ENCODE data around the gene DHX29.
A peak's percentile ranks its signal among the peaks of the same experiment; 100 is the strongest.
"Not testable (repeated sequence)": the region's sequence is repeated elsewhere in the genome, so short reads cannot be mapped to it uniquely, and the experiment has no call there.

Gene DHX29

DNA sequence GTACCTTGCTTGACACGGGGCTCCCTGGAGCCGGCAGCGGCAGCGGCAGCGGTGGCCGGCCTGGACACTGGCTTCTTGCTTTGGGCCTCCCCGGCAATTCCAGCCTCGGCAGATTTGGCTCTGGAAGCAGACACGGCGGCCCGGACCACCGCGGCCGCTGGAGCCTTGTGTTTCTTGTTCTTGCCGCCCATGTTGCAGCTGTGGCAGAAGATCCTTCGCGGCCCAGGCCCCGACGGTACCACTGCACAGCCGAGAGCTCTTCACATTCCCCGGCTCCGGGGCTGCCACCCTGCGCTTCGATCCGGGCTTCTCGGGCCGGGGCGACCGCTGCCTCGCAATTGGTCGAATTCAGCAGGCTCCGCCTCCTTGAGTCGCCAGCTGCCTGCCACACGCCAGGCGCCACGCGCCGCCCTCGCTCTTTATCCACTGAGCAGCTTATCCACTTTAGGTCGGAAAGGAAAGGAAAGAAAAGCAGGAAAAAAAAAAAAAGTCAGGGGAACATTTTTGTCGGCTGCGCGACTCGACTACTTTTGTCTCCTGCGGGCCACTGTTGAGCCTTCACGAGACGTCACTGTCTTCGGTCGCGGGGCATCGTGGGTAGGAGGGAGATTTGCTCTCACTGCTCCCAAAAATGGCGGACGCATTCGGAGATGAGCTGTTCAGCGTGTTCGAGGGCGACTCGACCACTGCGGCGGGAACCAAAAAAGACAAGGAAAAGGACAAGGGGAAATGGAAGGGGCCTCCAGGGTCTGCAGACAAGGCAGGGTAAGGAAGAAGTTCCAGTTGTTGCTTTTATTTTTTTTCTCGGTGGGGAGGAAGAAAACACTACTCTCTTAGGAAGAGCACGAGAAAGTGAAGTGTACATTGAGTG lies at the start of gene DHX29, which contains the start of gene MTREX:
Gene DHX29 (minus strand): TSS at position 312 of the 871 bp plus-strand sequence. CDS start 121 bp downstream, at position 191.
Gene MTREX (plus strand): TSS at position 607 of the 871 bp plus-strand sequence. CDS start 25 bp downstream, at position 632.
- peak; percentile 99 for DNase-seq

GRCh38 chr5:55356896-55357295 lies 49.4 kb upstream of the DHX29 start:
- no peak for DNase-seq

DNA sequence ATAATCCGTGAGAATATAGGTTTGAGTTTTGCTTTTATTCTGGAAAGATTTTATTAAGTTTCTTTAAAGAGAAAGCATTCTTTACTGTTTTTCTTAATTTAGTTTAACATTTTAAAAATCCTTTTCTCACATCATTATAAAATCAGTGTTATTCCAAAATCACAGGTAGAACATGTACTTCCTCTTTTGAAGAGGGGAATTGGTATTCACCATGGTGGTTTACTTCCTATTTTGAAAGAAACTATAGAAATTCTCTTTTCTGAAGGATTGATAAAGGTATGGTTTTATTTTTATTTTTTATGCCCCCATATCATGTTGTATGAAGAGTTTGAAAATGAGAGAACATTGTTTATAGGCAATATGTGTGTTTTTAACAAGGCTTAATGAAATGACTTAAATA lies 43.3 kb upstream of the DHX29 start:
- DNase-seq = no peak

DNA sequence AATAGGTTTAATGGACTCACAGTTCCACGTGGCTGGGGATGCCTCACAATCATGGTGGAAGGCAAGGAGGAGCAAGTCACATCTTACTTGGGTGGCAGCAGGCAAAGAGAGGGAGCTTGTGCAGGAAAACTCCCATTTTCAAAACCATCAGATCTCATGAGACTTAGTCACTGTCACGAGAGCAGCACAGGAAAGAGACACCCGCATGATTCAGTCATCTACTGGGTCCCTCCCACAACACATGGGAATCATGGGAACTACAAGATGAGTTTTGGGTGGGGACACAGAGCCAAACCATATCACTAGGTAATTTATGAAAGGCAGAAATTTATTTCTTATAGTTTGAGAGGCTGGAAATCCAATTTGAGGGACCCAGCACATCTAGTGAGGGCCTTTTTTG lies 40.3 kb upstream of the DHX29 start:
- no peak for DNase-seq

- no peak for DNase-seq
Measured at GRCh38 chr5:55345327-55345726, 37.8 kb upstream of the DHX29 start.

DNA sequence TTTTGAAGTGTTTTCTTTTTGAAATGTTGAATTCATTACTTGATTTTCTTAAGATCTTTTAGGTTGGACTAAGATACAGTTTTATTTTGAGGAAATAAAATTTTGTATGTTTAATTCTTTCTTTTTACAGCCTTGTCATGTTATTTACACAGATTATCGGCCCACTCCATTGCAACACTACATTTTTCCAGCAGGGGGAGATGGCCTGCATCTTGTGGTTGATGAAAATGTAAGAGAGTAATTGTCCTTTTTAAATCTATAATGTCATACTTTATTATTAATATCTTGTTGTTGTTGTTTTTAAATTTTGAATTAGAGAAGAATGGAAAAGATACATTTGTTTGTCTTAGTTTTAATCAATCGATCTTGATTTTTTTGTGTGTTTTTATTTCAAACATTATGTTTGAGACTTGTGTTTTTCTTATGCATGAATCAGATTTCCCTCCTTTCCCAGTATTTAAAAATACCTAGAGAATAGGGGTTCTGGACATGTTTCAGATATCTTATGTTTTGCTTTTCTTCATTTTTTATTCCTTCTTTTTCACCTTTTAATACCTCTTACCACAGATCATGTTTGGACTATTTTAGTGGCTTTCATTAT lies 37.0 kb upstream of the DHX29 start:
- no peak for DNase-seq

DNA sequence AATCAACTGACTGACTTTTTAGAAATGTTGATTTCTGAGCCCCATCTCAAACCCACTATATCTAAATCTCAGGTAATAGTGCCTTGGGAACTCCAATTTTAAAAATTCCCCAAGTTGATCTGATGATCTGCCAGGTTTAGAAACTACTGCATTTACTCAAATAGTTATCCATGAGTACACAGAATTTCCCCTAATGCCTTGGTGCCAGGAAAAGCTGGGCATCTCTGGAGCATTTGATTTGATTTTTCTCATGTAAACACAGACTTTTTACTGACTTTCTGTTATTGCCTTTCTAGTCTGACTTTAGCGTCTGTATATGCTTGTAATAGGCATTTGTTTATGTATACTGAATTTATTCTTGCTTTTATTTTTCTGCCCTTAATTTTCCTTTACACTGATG lies 36.1 kb upstream of the DHX29 start:
- no peak for DNase-seq

DNA sequence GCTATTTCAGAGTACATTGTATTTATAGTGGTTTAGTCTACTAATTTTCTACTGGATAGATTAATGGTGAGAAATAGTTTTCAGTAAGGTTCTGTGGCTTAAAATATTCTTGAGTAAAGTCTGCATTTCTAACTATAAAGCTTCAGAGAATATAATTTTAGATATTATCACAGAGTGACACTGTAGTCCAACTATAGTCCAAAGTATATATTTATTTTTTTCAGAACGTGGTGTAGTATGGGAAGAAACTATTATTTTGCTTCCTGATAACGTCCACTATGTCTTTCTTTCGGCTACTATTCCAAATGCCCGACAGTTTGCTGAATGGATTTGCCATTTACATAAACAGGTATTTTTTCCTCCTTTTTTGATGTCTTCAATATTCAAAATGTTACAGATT lies 35.6 kb upstream of the DHX29 start:
- DNase-seq = no peak

- DNase-seq = no peak
Measured at GRCh38 chr5:55338810-55339243, 31.3 kb upstream of the DHX29 start.

- no peak for DNase-seq
Measured at GRCh38 chr5:55338092-55338613, 30.7 kb upstream of the DHX29 start.

- DNase-seq = no peak
Measured at GRCh38 chr5:55333811-55334210, 26.3 kb upstream of the DHX29 start.

DNA sequence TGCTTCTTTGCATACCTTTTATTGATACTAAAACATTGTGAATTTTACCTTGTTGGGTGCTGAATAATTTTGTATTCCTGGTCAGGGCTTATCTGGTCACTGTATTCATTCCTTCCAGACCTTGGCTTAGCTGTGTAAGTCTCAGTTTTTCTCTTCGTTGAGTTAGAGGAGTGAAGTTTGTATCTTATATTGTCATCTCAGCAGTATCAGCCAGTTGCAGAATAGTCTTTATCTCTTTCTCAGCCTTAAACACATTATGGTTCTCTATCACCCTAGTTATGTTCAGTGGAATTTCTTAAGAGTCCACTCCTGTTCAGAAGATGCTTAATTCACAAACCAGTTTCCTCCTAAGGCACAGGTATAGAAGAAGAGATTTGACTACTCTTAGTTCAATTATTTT lies 25.5 kb upstream of the DHX29 start:
- no peak for DNase-seq

DNA sequence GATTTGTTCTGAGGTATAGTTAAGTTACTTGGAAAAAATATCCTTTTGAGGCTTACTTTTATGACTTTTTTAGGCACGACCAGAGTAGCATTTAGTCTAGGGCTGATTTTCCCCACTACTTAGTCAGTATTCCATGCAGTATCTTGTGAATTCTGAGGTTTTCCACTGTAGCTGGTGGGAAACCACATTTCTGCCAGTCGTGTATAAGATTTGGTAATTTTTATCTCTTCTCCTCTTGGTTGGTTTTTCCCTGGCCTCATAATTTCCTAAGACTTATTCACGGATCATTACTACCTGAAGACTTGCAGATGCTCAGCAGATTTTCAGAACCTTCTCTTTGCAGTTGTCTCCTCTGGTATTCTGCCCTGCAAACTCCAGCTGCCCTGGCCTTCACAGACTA lies 23.8 kb upstream of the DHX29 start:
- no peak for DNase-seq

GRCh38 chr5:55327281-55327680 lies 19.8 kb upstream of the DHX29 start:
- DNase-seq = no peak

DNA sequence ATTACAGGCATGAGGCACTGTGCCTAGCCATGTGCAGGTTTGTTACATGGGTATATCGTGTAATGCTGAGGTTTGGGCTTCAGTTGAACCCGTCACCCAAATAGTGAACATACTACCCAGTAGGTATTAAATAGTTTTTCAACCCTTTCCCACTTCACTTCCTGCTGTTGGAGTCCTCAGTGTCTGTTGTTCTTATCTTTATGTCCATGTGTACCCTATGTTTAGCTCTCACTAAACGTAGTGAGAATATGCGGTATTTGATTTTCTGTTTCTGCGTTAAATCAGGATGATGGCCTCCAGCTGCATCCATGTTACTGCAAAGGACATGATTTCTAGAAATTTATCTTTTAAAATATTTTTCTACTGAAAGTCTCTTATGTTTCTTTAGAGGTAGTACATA lies 18.1 kb upstream of the DHX29 start:
- no peak for DNase-seq

DNA sequence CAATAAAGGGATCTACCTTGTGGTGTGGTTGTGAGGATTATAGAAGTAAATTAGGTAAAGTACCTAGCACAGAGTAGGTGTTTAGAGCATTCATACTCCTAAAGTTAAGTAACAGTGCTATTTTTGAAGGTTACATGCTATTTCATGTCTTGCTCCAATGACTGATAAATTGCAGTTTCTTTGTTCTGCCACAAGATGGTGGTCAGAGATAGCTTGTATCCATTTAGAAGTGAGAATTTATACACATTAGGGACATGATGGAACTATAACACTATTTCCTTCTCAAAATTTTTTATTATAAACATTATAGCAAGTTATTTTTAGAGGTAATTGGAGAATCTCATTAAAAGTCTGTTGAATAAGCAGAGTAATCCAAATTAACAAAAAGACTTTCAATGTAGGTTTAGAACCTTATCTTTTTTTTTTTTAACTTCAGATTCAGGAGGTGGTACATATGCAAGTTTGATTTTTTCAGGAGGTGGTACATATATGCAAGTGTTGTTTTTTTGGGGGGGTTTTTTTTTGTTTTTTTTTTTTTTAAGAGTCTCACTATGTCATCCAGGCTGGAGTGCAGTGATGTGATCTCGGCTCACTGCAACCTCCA lies 17.4 kb upstream of the DHX29 start:
- DNase-seq = peak; percentile 37

- no peak for DNase-seq
Measured at GRCh38 chr5:55324006-55324405, 16.5 kb upstream of the DHX29 start.

DNA sequence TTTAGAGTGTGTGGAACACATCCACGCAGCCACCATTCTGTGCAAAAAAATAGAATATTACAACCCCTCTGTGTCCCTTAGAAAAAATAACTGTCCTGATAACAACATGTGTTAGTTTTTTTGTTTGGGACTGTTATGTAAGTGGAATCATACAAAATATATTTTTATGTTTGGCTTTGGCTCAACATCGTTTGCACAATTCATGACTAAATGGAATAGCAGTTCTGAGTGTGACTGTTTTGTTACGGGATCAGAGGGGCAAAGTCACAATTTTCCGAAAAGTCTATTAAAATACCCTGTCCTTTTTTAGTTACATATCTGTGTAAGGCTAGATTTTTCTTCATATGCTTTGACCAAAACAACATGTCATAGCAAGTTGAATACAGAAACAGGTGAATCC lies 13.1 kb upstream of the DHX29 start:
- DNase-seq = no peak

- DNase-seq = no peak
Measured at GRCh38 chr5:55319491-55319890, 12.0 kb upstream of the DHX29 start.

GRCh38 chr5:55318237-55318636 lies 10.7 kb upstream of the DHX29 start:
- DNase-seq = not testable (repeated sequence)

DNA sequence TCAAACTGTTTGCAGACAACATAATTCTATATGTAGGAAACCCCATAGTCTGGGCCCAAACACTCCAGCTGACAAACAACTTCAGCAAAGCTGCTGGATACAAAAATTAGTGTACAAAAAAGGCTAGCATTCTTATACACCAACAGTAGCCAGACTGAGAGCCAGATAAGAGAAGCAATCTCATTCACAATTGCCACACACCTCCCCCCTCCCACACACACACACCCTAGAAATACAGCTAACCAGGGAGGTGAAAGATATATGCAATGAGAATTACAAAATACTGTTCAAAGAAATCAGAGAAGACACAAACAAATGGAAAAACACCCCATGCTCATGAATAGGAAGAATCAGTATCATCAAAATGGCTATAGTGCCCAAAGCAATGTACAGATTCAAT lies 9.3 kb upstream of the DHX29 start:
- no peak for DNase-seq

DNA sequence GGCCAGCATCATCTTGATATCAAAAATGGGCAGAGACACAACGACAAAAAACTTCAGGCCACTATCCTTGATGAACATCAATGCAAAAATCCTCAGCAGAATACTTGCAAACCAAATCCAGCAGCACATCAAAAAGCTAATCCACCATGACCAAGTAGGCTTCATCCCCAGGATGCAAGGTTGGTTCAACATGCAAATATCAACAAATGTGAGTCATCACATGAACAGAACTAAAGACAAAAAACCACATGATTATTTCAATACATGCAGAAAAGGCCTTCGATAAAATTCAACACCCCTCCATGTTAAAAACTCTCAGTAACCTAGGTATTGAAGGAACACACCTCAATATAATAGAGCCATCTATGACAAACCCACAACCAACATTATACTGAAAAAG lies 8.8 kb upstream of the DHX29 start:
- no peak for DNase-seq

GRCh38 chr5:55313870-55314617 lies 6.5 kb upstream of the DHX29 start:
- no peak for DNase-seq
